GM18526 (cell line): Measurements from ENCODE around the gene DDX1.

ENCODE experiments used
- POLR2A ChIP-seq: IDR thresholded peaks from 3 replicates; pipeline ENCODE4 v1.6.1; 2011; ENCODE audit not compliant: insufficient read length; ENCODE audit errors: extremely low read depth

Gene DDX1

DNA sequence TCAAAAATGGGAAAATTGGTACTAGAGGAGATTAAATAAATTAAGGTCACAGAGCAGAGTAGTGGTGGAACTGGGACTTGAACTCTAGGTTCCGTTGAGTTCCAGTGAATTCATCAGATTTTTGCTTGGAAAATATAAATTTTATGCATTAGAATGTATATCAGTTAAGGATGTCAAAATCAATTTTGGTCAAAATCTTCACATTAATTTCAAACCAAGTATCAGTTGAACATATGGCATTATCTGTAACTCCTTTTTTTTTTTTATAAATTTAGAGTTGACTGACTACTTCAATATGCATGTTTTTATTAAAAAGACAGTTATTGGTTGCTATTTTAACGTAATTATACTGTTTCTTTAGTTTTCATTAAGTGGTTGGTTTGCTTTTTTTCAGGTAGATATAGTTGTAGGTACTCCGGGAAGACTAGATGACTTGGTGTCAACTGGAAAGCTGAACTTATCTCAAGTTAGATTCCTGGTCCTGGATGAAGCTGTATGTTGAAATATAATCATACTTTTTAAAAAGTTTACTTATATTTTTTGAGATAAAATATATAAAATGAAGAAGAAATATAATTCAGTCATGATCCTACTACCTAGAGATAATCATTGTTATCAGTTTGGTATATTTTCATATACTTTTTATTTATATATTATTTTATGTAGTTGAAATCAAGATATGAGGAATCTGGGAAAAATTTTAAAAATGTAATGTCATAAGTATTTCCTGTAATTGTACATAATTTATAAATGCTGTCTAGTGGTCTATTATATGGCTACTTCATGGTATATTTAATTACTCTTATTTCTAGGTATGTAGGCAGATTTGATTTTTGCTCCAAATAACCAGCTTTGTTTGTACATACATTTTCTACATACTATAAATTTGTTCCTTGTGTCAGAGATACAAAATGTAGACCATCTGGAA, 25.4 kb downstream of the DDX1 start:
- TF ChIP-seq POLR2A, result no peak

DNA sequence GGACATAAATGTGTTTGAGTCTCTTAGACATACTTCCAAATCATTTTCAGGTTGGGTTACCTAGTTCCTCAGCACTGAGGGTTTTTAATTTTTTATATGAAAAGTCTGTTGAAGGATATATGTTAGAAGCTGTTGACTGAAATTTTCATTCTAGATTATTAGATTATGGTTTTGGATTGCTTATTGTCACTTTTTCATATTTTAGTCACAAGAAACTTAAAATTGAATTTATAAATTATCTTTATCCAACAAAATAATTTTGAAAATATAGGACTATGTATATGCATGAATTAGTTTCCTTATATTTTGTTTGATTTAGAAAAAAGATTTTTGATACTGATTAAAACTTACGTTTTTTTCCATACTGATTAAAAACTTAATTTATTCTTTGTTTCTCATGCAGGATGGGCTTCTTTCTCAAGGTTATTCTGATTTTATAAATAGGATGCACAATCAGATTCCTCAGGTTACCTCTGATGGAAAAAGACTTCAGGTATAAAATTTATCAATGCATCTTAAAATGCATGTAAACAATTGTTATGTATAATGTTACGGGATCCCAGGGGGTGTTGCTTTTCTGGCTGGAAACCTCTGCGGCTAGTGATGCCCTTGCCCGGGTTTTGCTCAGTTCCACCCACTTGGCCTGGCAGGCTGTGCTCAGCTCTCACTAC, 26.2 kb downstream of the DDX1 start:
- no peak for TF ChIP-seq POLR2A

DNA sequence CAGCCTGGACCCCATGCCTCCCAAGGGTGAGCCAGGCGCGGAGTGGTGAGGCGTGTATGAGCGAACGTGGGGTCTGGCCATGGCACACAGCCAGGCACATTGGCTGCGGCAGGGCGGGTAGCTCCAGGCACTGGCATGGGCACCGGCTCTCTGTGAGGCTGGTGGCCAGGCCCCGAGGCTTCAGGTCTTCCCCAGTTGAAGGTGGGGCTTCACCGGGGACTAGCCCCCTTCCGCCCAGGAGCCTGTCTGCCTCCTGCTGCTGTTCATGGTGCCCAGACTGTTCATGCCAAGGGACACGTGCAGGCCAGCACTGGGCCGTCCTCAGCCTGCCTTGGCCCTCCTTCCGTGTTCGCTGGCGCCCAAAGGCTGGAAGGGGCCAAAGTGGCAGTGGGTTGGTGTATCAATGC, 26.8 kb downstream of the DDX1 start:
- no peak for TF ChIP-seq POLR2A

DNA sequence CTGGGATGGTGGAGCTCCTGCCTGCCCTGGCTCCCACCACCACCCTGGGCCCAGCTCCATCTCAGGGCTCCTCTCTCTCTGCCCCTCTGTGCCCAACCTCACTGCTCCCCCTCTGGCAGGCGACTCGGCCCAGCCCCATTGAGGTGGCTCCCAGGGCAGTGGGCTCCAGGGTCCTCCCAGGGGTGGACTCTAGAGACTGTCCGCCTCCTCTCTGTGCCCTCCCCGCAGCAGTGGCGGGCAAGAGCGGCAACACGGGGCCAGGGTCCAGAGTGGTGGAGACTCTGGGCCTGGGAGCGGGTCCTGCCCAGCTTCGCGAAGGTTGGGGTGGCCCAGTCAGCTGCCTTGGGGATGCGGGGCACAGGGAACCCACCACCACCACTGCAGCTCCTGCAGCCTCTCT, 27.4 kb downstream of the DDX1 start:
- no peak for TF ChIP-seq POLR2A

DNA sequence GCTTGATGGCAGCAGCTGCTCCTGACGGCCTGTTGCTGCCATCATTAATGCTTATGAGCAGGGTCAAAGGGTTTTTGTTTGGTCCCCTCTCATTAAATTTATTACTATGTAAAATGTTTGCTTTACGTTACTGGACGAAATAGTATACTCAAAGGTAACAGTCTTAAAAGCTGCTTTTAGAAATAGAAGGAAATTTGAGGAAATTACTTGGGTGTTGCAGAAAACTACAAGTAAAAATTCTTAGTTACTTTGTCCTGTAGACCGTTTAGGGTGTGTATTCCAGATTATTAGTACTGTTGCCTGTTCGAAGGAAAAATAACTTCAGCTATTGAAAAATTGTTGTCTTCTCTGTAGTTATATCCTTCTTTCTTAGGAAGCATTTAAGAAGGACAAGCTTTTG, 27.8 kb downstream of the DDX1 start:
- TF ChIP-seq POLR2A, result no peak

DNA sequence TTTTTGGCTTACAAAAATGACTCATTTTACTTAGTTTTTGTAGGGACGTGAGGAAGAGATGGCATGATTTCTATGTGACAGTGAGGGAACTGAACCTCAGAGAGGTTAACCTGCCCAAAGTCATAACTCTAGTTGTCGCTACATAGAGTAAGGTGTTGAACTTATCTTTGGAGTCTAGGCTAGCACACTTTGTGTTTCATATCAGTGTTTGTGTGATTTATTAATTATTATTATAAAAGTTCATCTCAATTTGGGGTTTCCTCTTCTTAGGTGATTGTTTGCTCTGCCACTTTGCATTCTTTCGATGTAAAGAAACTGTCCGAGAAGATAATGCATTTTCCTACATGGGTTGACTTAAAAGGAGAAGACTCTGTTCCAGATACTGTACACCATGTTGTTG, 28.3 kb downstream of the DDX1 start:
- no peak for TF ChIP-seq POLR2A

DNA sequence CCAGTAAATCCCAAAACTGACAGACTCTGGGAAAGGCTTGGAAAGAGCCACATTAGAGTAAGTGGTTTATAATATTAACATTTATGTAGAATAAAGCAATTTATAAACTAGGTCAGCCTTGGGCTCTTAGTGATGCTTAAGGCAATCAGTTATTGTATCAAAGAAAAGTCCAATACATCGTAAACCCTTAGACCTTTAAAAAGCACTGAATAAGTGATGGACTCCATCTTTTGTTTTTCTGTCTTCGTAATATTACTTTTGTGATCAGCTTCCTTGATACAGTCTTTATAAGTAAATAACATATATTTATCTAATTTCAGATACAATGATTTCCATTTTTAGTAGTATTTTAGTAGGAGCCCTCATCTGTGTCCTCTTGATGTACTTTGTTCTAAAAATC, 28.7 kb downstream of the DDX1 start:
- TF ChIP-seq POLR2A, result no peak

DNA sequence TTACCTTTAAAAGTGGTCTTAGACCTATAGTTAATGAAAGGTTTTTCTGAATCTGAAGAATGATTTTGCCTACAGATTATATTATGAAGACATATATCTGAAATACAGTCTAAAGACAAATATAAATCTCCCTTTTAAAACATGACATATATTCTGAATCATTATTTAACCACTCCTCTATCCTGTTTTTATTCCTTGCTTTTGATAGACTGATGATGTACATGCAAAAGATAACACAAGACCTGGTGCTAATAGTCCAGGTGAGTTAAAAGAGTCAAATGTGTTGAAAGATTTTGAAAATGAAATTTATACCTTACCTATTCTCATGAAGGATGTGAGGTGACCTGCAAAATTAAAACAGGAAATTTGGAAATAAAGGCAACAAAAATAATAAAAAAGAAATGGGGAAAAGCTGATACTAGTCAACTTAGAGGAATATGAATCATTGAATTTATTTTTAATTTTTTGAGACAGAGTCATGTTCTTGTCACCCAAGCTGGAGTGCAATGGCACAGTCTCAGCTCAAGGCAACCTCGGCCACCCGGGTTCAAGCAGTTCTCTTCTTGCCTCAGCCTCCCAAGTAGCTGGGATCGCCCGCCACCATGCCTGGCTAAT, 29.3 kb downstream of the DDX1 start:
- TF ChIP-seq POLR2A, result no peak

DNA sequence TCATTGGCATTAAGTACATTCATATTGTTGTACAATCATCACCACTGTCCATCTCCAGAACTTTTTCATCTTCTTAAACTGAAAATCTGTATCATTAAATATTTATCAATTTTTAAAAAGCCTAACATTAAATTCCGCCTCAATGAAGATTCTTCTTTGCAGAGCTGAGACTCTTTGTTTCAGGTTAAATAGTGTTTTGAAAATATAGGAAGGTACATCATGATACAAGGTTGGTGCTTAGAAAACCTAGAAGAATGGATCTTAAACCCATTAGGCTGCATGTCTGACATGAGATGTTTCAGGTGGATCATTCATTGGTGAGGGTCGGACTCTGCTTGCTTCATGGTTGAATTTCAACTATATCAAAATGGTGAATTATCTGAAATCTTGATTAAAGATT, 30.5 kb downstream of the DDX1 start:
- TF ChIP-seq POLR2A, result no peak

DNA sequence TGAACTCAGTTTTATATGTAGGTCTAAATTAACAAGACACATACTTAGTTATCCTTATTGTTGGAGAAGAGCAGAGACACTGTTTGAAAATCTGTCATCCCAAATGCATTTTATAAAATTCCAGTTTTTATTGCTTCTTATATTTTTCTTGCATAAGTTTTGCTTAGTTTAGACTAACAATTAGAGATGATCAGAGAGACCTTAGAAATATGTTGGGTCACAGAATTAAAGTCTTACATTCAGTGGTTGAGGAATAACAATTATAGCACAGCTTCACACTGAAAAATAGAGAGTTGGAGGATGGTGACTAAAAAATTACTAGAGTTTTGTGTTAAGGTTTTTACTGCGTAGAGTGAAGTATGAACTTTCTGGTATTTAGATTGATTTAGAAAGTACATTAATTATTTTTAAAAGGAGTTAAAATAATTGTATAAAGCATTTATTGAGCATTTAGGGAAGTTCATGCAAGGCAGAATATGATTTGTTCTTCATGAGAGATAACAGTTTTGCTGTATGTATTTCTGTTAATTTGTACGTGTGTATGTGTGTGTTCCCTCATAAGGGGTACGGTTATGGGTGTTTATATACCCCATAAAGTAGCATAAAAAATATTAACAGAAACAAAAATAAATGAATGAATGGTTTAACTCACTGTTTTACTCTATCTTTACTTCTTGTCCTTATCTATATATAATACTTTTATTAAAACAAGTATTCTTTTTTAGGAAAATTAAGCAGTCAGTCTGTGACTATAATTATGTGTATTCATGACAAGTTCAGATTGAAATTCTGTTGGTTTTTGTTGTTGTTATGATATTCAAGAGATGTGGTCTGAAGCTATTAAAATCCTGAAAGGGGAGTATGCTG, 31.2 kb downstream of the DDX1 start:
- TF ChIP-seq POLR2A, result no peak

DNA sequence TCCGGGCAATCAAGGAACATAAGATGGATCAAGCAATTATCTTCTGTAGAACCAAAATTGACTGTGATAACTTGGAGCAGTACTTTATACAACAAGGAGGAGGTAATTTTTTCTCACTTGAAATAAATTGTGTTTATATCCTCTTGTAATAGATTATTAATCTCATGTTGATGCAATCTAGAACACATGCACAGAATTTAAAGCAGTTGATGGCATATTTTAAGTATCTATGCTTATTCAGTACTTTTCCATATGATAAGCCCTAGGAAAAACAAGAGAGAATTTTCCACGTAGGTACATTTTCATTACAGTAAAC, 31.8 kb downstream of the DDX1 start:
- no peak for TF ChIP-seq POLR2A

DNA sequence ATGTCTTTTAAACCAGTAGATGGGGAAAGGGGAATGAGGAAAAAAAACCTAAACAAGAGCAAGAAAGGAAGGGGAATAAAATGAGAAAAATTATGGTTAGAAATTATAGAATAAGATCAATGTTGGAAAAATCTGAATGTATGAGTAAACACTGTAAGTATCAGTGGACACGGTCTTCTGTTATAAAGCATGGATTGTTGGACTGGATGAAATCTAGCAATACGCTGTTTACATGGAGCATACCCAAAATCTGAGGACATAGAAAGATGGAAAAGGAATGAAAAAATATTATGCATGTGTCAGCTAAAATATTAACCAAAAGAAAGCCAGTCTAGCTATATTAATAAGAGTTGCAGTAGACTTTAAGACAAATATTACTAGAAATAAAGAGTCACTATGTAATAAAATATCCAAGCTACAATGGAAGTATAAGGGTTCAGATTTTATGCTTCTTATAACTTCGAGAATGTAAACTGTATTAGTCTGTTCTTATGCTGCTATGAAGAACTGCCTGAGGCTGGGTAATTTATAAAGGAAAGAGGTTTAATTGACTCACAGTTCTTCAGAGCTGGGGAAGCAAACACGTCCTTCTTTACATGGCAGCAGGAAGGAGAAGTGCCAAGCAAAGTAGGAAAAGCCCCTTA, 32.4 kb downstream of the DDX1 start:
- no peak for TF ChIP-seq POLR2A

DNA sequence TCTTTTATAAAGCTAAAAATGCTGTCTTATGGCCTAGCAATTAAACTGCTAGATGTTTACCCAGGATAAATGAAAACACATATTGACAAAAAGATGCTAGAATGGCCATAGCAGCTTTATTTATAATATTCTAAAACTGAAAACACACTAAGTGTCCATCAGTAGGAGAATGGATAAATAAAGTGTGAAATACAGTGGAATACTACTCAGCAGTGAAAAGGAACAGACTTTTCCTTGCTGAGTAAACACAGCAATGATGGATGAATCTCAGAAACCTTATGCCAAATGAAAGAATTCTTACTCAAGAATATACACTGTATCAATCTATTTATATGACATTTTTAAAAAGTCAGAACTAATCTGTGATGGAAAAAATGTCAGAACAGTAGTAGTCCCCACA, 33.2 kb downstream of the DDX1 start:
- TF ChIP-seq POLR2A, result no peak

DNA sequence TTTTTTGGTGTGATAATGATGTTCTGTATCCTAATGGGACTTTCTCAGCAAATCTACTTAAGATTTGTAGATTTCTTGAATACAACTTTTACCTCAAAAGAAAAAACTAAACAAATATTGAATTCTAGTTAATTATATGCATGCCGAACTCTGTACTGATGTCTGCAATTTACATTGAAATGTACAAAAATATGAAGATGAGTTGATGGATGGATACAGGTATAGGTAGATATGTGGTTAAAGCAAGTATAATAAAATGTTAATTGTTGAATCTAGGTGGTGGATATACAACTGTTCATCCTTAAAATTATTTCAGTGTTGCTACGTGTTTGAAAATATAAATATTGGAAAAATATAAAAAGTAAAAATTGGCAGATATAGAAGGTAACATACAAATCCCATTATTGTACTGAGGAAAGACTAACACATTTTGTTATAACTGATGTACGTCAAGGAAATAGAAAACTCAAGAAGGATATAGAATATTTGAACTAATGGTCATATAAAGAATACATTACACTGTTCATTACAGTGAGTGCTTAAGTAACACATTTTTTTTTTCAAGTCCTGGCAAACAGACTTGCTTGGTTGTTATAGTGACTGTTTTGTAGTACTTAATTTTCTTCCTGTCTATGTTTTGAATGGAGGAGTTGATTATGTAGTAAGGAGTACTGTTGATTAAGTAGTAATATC, 33.8 kb downstream of the DDX1 start:
- TF ChIP-seq POLR2A, result no peak
